ENCODE measurements around the gene SOWAHA.
"Not testable (repeated sequence)": the region's sequence is repeated elsewhere in the genome, so short reads cannot be mapped to it uniquely, and the experiment has no call there.

SOWAHA gene

GRCh38 chr5:132797651-132798050 lies 15.5 kb upstream of the SOWAHA start:
- no peaks in the 10 kb centered on the region for H3K4me1 ChIP-seq (ENCODE audit: low read depth, poor library complexity, severe bottlenecking)
- H4K20me1 ChIP-seq (ENCODE audit: insufficient read depth): no peaks in the 10 kb centered on the region
- no peaks in the 10 kb centered on the region for H3K79me2 ChIP-seq (ENCODE audit: insufficient read depth, low read depth)
- H3K9ac ChIP-seq: no peak overlapping the region
- no peak for TF ChIP-seq CTCF (conservative IDR thresholded peaks at IDR 0.05; ENCODE audit: low read depth, low read length)
- no peak overlapping the region for H3K4me3 ChIP-seq (IDR thresholded peaks at IDR 0.05; ENCODE audit: insufficient read depth, low read depth, low read length)
- H3K27ac ChIP-seq: no peak overlapping the region
- no peak overlapping the region for H2AFZ ChIP-seq (ENCODE audit: low read depth)
- no peak overlapping the region for H3K4me2 ChIP-seq
- no peaks in the 10 kb centered on the region for H3K27me3 ChIP-seq (ENCODE audit: insufficient read depth, low read depth)
- H3K36me3 ChIP-seq (ENCODE audit: insufficient read depth): no peaks in the 10 kb centered on the region

GRCh38 chr5:132799392-132799791 lies 13.7 kb upstream of the SOWAHA start:
- H4K20me1 ChIP-seq (ENCODE audit: insufficient read depth): no peaks in the 10 kb centered on the region
- H3K27me3 ChIP-seq (ENCODE audit: insufficient read depth, low read depth): no peaks in the 10 kb centered on the region
- H3K4me3 ChIP-seq (IDR thresholded peaks at IDR 0.05; ENCODE audit: insufficient read depth, low read depth, low read length): no peak overlapping the region
- TF ChIP-seq CTCF (conservative IDR thresholded peaks at IDR 0.05; ENCODE audit: low read depth, low read length): no peak
- no peak overlapping the region for H3K9ac ChIP-seq
- no peak overlapping the region for H2AFZ ChIP-seq (ENCODE audit: low read depth)
- H3K79me2 ChIP-seq (ENCODE audit: insufficient read depth, low read depth): no peaks in the 10 kb centered on the region
- H3K4me1 ChIP-seq (ENCODE audit: low read depth, poor library complexity, severe bottlenecking): no peaks in the 10 kb centered on the region
- no peak overlapping the region for H3K4me2 ChIP-seq
- no peaks in the 10 kb centered on the region for H3K36me3 ChIP-seq (ENCODE audit: insufficient read depth)
- no peak overlapping the region for H3K27ac ChIP-seq

- H3K4me1 ChIP-seq (ENCODE audit: low read depth, poor library complexity, severe bottlenecking): no peaks in the 10 kb centered on the region
- H3K27me3 ChIP-seq (ENCODE audit: insufficient read depth, low read depth): no peaks in the 10 kb centered on the region
- H3K27ac ChIP-seq: no peak overlapping the region
- H3K9ac ChIP-seq: no peak overlapping the region
- H4K20me1 ChIP-seq (ENCODE audit: insufficient read depth): no peaks in the 10 kb centered on the region
- no peaks in the 10 kb centered on the region for H3K79me2 ChIP-seq (ENCODE audit: insufficient read depth, low read depth)
- no peak overlapping the region for H2AFZ ChIP-seq (ENCODE audit: low read depth)
- TF ChIP-seq CTCF (conservative IDR thresholded peaks at IDR 0.05; ENCODE audit: low read depth, low read length): no peak
- no peak overlapping the region for H3K4me3 ChIP-seq (IDR thresholded peaks at IDR 0.05; ENCODE audit: insufficient read depth, low read depth, low read length)
- no peaks in the 10 kb centered on the region for H3K36me3 ChIP-seq (ENCODE audit: insufficient read depth)
- no peak overlapping the region for H3K4me2 ChIP-seq
These were observed 12.6 kb upstream of the SOWAHA start for GRCh38 chr5:132800545-132800944.

GRCh38 chr5:132802044-132802684 lies 10.9 kb upstream of the SOWAHA start:
- H3K4me1 ChIP-seq (ENCODE audit: low read depth, poor library complexity, severe bottlenecking): no peaks in the 10 kb centered on the region
- TF ChIP-seq CTCF (conservative IDR thresholded peaks at IDR 0.05; ENCODE audit: low read depth, low read length): no peak
- no peaks in the 10 kb centered on the region for H3K27me3 ChIP-seq (ENCODE audit: insufficient read depth, low read depth)
- no peak overlapping the region for H2AFZ ChIP-seq (ENCODE audit: low read depth)
- no peaks in the 10 kb centered on the region for H4K20me1 ChIP-seq (ENCODE audit: insufficient read depth)
- H3K79me2 ChIP-seq (ENCODE audit: insufficient read depth, low read depth): no peaks in the 10 kb centered on the region
- H3K4me3 ChIP-seq (IDR thresholded peaks at IDR 0.05; ENCODE audit: insufficient read depth, low read depth, low read length): no peak overlapping the region
- H3K27ac ChIP-seq: no peak overlapping the region
- H3K4me2 ChIP-seq: no peak overlapping the region
- no peak overlapping the region for H3K9ac ChIP-seq
- no peaks in the 10 kb centered on the region for H3K36me3 ChIP-seq (ENCODE audit: insufficient read depth)

GRCh38 chr5:132802685-132803066 lies 10.4 kb upstream of the SOWAHA start:
- not testable (repeated sequence) for H3K9ac ChIP-seq; H4K20me1 ChIP-seq (ENCODE audit: insufficient read depth); H3K4me1 ChIP-seq (ENCODE audit: low read depth, poor library complexity, severe bottlenecking); H2AFZ ChIP-seq (ENCODE audit: low read depth); H3K36me3 ChIP-seq (ENCODE audit: insufficient read depth); H3K27me3 ChIP-seq (ENCODE audit: insufficient read depth, low read depth); H3K79me2 ChIP-seq (ENCODE audit: insufficient read depth, low read depth); H3K4me3 ChIP-seq (IDR thresholded peaks at IDR 0.05; ENCODE audit: insufficient read depth, low read depth, low read length); H3K27ac ChIP-seq; H3K4me2 ChIP-seq

GRCh38 chr5:132804219-132804618 lies 8.9 kb upstream of the SOWAHA start:
- H3K27me3 ChIP-seq (ENCODE audit: insufficient read depth, low read depth); H3K4me2 ChIP-seq; H3K36me3 ChIP-seq (ENCODE audit: insufficient read depth); H3K27ac ChIP-seq; H3K4me1 ChIP-seq (ENCODE audit: low read depth, poor library complexity, severe bottlenecking); H2AFZ ChIP-seq (ENCODE audit: low read depth); H4K20me1 ChIP-seq (ENCODE audit: insufficient read depth); H3K79me2 ChIP-seq (ENCODE audit: insufficient read depth, low read depth); H3K9ac ChIP-seq; H3K4me3 ChIP-seq (IDR thresholded peaks at IDR 0.05; ENCODE audit: insufficient read depth, low read depth, low read length): not testable (repeated sequence)

GRCh38 chr5:132805872-132806271 lies 7.2 kb upstream of the SOWAHA start:
- not testable (repeated sequence) for H4K20me1 ChIP-seq (ENCODE audit: insufficient read depth); H2AFZ ChIP-seq (ENCODE audit: low read depth); H3K27me3 ChIP-seq (ENCODE audit: insufficient read depth, low read depth); H3K9ac ChIP-seq; H3K36me3 ChIP-seq (ENCODE audit: insufficient read depth); H3K27ac ChIP-seq; H3K79me2 ChIP-seq (ENCODE audit: insufficient read depth, low read depth); H3K4me2 ChIP-seq; H3K4me3 ChIP-seq (IDR thresholded peaks at IDR 0.05; ENCODE audit: insufficient read depth, low read depth, low read length); H3K4me1 ChIP-seq (ENCODE audit: low read depth, poor library complexity, severe bottlenecking)

All from KMS-11 (cell line).